Stomach (tissue), 4 donors: ENCODE data around the gene APOF.

Source experiments
- CTCF ChIP-seq, 7 experiments: fragments of 450-650 bp in 4 of 7; fragments of 200-600 bp in 3 of 7; sonication (generic) in 3 of 7; IDR thresholded peaks; one replicate each; pipeline ENCODE4 v1.5.1; 2016 to 2019; ENCODE audit warnings: antibody characterized with exemption in 7 of 7, control low read depth in 2 of 7, mild to moderate bottlenecking in 1 of 7
- POLR2A ChIP-seq, 4 donors: fragments of 450-650 bp; IDR thresholded peaks; one replicate each; pipeline ENCODE4 v1.6.1; 2016; ENCODE audit warnings: antibody characterized with exemption in 4 of 4, control low read depth in 2 of 4, mild to moderate bottlenecking in 1 of 4, moderate library complexity in 1 of 4
- POLR2AphosphoS5 ChIP-seq, 3 donors: sonication (generic); formaldehyde crosslinking; IDR thresholded peaks; one replicate each; pipeline ENCODE4 v1.6.1; 2016; ENCODE audit warnings: antibody characterized with exemption in 3 of 3

DNA sequence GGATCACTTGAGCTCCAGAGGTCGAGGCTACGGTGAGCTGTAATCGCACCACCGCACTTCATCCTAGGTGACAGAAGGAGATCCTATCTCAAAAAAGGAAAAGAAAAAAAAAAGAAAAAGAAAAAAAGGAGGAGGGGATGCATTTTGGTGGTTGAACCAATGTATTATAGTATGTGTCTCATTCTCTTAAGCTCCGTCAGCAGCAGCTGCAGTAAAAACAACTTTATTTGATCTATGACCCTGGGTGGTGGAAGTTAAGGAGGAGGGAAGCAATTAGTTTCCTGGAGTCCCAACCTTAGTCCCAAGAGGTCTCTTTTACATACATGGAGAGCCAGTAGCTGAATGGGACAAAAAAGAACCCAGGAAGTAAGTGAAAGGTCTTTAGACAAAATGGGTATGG is 26.8 kb upstream of the APOF start:
- TF ChIP-seq CTCF (IDR thresholded peaks at IDR 0.05): no peak
- TF ChIP-seq POLR2A (IDR thresholded peaks at IDR 0.05): no peak
- TF ChIP-seq POLR2AphosphoS5 (IDR thresholded peaks at IDR 0.05): no peak
